ENCODE data around the gene MECP2.

Gene MECP2

DNA sequence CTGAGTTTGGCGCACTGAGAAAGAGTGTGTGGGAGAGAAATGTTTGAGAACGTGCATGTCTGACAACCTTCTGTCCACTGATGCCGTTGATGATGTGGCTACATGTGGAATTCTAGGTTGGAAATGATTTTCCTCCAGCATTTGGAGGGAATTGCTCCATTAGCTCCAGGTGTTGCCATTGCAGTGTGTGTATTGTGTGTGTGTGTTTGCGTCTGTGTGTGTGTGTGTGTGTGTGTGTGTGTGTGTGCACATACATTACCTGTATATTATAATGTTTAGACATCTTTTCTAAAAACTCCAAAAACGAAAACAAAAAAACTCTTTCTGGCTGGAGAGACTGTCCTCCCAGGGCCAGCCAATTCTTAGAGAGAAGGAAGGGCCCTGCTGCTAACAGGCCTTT is 18.2 kb upstream of the MECP2 start:
- DNase-seq (ENCODE audit: low read depth) = no peak

DNA sequence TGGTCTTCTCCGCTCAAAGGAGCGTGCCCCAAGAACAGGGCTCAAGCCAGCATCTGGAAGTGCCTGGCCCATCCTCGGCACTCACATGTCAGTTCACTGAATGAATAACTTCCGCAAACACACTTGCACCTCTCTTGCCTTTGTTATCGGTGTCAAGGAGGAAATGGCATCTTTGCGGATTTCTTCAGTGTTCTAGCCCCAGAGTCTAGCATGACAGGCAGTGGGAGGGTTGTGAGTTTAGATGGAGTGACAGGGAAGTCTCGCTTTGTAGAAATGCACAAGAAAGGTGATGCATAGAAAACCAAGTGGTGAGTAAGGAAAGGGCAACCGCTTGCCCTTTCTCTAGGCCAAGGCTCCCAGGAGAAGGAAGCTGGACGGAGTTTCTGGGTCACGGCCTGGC is 17.6 kb upstream of the MECP2 start:
- DNase-seq (ENCODE audit: low read depth) = no peak

DNA sequence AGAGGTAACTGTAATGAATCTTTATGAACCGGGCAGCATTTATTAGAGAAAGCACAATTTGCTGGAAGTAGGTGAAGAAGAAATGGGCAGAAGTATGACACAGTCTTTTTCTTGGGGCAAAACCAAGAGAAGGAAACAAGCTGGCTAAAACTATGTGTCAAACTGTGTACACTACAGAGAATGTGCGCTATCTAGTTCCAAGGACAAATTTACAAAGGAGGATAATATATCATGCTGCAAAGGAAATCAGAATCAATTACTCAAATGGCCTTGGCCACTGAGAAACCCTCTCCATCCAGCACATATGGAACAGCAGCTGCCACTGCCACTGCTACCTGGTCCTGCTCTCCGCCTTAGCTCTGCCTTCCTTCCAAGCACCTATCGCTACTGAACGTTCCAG is 17.1 kb upstream of the MECP2 start:
- no peak for DNase-seq (ENCODE audit: low read depth)

DNA sequence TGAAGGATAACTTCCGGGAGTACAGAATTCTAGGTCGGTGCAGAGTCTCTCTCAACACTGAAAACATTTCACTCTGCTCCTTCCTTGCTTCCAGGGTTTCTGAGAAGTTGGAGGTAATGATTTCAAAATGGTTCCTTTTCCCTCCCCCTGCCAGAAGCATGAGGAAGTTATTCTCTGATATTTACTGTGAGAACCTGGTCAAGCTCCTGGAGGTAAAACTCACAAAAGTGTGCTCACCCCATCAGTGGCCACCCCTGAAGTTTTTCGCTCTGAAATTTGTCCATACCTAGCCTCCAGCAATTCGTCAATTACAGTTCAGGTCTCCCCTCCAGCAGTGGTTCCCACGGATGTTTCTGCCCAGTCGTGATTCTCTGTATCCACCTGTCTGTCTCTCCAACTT is 16.2 kb upstream of the MECP2 start:
- no peak for DNase-seq (ENCODE audit: low read depth)

DNA sequence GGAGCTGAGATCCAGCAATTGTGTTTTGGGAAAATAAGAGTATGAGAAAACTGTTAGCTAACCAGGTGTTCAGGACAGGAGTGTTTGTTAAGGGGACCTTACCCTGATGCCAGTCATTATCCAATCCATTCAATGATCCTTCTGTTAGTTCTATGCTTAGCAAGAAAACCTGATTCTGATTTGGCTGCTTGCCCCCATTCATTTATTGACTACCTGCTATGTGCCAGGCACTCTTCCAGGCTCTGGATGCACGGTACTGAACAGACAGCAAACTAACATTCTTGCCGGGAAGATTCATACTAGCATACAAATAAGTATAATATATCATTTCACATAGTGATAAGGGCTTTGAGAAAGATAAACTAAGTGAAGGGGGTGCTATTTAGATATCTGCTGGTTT is 1.0 kb upstream of the MECP2 start:
- no peak for DNase-seq (ENCODE audit: low read depth)

DNA sequence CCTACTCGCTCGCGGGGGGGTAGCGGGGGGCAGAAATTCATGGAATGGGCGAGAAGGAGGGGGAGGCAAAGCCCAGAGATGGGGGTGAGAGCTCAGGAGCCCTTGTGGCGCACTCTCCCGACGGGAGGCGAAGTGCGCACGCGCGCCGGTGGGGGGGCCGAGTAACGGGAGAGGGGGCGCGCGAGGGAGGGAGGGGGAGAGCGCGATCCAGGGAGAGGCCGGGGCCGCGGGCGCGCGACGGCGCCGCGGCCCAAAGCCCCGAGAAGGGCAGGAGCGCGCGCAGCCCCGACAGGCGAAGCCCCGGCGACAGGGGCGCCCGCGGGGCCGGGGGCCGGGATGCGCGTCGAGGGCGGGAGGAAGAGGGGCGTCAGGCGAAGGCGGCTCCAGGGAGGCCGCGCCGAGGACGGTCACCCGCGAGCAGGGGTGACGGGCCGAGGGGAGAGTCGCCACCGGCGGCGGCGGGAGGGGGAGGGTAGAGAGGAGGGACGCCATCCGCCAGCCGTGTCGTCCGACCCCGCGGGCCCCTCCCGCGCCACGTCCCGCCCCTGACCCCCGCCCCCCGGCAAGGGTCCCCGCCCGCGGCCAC is 421 bp downstream of the MECP2 start:
- DNase-seq (ENCODE audit: low read depth) = peak; percentile 52

DNA sequence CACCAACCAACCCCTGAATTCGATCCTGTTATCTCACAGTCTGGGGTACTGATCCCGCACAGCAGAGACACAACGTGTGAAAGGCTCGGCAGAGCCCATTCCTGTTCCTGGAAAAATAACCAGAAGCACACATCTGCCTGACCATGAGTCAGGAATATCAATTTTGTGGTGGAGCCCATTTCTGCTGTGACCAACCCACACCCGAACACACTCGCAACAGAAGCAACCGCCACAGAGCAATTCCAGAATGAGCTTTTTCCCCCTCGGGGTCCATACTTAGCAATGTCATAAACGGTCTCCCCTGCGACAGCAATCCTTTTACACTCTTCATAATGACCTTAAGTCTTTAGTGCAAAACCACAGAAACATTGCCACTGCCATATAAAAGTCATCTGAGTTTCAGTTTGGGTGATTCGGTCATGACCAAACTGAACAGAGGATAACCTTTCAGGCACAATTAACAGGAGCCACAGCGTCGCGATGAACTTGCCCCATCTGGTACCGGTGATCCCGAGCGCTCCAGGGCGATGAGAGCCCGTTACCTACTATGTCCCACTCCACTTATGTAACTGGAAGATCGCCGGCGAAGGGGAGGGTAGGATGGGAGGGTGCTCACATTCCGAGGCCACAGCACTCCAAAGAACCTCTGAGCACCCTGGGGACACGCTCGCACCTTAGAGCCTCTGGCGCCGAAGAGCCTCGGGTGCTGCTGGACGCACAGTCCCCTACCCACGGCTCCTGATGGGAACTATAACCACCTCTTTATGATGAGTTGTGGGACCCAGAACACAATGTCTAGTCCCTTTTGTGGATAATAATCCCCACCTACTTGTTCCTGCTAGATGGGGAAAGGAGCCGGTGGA is 1.1 kb downstream of the MECP2 start:
- no peak for DNase-seq (ENCODE audit: low read depth)

DNA sequence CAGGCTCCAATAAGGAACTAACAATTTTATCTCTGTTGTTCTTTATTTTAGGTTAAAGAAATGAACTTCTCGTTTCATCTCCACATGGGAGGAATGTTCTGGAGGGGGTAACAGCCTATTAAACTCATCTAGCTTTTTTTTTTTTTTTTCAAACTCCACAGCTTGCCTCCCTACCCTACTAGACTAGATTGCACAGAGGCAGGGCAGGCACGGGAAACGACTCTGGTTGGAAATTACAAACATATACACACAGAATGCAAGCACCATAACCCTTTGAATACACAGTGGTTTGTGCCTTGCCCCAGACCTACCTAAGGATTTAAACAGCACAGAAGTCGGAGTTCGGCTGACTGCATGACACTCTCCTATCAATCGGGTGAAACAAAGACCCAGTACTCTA is 2.7 kb downstream of the MECP2 start:
- no peak for DNase-seq (ENCODE audit: low read depth)

DNA sequence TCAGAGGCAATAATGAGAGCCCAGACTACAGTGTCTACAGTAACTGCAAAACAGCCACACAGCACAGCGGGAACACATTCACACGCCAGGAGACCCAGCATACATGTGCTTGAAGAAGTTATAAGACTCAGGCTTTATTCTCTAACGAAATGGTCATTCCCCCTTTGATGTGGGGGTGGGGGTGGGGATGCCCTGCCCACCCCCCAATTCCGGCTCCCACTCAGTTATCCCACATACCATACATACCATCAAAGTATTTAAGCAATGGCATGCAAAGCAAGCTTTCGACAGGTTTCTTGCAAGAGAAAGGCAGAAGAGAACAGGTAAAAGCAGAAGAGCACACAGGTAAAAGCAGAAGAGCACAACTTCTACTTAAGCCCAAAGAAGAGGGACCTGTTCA is 3.6 kb downstream of the MECP2 start:
- no peak for DNase-seq (ENCODE audit: low read depth)

DNA sequence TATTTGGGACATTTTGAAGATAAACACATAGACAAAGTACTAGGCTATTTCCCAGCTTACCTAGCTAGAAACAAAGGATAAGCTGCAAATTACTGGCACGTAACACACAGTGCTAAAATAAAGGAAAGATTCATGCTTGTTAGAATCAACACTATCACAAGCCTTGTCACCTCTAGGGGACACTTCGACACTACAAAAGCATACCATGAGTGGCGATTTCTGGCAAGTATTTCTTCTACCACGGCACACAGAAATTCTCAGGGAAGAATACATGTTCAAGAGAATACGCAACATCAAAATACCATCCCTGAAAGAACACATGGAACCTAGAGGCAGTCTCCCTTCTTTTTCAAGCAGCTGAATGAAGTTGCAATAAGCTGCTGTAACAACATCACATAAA is 5.1 kb downstream of the MECP2 start:
- DNase-seq (ENCODE audit: low read depth) = no peak

DNA sequence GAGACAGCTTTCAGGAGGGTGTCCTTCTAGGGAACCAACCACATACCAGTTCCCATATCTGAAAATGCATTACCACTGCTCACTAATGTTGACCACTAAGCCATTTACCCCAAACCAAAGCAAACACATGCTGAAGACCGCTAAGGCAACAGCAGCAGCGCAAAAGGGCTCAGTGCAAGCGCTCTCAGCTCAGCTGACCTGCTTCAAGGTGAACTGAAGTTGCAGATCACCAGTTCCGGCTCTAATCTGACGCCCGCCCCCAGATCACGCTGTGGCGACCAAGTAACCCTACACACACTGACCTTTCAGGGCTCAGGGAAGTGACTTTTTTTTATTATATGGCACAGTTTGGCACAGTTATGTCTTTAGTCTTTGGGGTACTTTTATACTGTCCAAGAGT is 5.8 kb downstream of the MECP2 start:
- DNase-seq (ENCODE audit: low read depth) = no peak

DNA sequence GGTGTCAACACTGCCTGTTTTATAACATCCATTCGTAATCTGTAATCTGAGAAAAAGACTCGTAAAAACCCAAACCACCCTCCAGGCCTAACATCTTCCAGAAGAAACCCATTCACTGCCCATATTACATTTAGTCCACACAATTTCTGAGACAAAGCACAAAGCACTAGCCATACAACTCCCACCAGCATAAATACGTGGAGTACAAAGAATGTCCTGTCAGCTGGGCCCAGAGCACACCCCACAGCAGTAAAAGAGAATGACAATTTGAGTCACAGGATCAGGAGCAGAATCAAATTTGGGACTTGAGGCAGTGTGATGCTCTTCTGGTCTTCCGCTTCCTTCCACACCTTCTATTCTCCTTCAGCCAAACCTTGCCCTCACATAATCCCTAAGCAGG is 6.8 kb downstream of the MECP2 start:
- no peak for DNase-seq (ENCODE audit: low read depth)

DNA sequence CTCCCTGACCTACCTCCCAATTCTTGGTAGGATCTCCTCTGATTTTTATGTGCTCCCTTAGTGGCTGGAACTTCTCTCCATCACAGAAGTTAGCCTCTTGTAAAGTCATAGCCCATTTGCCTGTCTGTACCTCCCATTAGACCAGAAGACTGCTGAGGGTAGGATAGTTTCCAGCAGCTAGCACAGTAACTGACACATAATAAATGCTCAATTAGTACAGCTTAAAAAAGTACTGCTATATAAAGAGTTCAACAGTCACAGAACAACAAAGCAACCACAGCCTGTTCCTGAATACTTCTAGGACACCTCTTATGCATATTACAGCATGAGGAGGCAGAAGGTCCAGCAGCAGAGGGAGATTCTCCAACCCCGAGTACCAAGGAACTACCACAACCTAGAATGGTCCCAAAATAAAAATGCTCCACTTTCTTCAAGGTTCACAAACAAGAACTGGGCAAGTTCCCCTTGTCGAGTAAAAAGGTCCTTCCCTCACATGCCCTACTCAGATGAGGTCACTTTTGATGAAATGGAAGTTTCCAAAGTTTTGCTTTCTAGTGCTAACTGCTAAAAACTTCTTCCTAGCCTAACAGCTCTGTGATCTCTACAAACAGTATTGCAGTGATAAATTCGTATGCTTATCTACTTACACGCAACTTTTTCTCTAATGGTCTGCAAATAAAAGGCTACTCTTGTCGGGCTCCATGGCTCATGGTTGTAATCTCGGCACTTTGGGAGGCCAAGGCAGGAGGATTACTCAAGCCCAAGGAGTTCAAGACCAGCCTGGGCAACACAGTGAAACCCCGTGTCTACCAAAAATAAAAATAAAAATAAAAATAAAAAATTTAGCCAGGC is 12.8 kb downstream of the MECP2 start:
- DNase-seq (ENCODE audit: low read depth) = no peak

DNA sequence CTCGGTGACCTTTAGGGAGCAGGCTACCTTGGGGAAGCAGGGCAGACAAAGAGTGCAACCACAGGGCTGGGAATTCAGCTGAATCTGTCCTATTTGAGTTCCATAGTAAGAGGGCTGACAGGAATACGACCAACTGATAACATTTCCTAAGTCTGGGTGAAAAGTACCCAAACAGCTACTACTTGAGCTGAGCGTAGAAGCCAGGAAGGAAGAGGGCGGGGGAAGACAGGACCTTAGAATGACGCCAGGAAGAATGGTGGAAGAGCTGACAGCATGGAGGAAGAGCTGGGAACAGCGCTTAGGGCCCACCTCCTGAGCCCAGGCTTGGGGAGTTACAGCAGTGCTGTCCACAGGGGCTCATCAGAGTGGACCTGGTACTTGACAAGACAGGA is 14.4 kb downstream of the MECP2 start:
- no peak for DNase-seq (ENCODE audit: low read depth)

DNA sequence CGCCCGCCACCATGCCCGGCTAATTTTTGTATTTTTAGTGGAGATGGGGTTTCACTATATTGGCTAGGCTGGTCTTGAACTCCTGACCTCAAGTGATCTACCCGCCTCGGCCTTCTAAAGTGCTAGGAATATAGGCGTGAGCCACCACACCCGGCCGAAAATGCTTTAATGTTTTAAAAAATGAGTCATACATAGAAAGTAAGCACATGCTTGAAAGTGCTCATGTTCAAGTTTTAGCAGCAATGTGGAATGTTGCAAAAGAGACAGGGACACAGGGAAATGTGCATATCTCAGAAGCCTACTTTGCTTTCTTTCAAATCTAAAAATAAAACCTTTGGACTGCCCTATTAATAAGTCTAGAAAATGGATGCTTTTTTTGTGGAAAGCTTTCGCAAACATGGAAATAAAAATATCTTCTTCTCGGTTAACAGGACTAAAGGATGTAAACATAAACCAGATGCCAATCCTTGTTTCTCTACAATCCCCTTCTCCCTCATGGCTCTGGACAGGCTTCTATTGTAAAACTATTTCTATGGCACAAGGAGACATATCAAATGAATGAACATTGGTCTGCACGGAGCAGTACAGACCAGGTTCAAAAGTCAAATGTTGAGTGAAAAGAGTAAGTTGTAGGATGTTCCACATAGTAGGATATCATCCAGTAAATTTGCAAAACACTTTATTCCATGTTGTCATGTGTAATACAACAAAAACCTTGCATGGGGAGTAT is 15.0 kb downstream of the MECP2 start:
- DNase-seq (ENCODE audit: low read depth) = no peak

DNA sequence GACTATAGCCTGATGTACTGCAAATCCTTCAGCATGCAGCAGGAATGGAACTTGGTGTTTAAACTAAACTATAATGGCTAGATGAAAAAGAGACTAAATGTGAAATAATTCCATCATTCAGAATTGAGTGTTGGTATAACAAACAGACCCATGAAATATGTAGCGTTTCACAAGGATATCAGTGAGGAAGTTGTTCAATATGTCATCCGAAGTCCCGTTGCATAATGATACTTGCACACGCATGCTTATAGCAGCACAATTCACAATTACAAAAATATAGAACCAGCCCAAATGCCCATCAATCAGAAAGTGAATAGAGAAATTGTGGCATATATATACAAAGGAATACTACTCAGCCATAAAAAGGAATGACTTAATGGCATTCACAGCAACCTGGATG is 20.4 kb downstream of the MECP2 start:
- no peak for DNase-seq (ENCODE audit: low read depth)

DNA sequence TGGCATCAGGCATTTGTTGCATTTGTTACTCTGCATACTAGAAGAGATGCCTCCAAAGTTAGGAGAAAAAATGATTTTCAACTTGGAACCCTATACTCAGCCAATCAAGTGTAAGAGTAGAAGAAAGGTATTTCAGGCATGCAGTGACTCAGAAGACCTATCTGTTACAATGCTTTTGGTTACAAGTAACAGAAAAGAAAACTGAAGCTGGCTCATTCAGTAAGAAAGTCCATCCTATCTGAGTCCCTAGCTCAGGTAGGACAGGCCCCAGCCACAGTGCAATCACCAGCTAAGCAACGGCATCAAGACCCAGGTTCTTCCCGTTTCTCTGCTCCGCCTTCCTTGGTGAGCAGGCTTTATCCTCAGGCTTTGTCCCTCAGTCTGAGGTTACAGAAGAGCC is 23.3 kb downstream of the MECP2 start:
- DNase-seq (ENCODE audit: low read depth) = no peak

DNA sequence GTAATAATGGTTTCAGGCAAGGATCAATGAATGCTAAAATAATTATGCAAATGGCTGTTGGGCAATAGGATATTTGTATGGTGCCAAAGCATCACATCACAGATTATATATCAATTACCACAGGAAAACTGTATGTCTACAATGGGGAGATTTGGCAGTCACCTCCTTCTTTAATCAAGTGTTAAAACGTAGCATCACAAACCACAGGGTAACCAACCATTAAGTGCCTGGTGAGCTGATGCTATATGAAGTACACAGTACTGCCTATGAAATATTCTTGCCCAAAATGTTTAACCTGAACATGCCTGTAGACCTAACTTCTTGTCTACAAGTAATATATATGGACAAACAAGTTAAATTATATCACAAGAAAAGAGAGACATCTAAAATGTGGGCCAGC is 25.3 kb downstream of the MECP2 start:
- no peak for DNase-seq (ENCODE audit: low read depth)

DNA sequence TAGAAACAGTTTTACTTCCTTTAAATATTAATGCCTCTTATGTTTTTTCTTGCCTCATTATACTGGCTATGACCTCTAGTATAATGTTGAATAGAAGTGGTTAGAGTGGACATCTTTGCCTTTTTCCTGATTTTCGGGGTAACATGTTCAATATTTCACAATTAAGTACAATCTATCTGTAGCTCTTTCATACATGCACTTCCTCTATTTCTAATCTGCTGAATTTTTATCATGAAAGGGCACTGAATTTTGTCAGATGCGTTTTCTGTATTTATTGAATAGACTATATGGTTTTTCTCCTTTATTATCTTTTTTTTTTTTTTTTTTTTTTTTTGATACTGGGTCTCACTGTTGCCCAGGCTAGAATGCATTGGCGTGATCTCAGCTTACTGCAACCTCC is 29.0 kb downstream of the MECP2 start:
- no peak for DNase-seq (ENCODE audit: low read depth)

DNA sequence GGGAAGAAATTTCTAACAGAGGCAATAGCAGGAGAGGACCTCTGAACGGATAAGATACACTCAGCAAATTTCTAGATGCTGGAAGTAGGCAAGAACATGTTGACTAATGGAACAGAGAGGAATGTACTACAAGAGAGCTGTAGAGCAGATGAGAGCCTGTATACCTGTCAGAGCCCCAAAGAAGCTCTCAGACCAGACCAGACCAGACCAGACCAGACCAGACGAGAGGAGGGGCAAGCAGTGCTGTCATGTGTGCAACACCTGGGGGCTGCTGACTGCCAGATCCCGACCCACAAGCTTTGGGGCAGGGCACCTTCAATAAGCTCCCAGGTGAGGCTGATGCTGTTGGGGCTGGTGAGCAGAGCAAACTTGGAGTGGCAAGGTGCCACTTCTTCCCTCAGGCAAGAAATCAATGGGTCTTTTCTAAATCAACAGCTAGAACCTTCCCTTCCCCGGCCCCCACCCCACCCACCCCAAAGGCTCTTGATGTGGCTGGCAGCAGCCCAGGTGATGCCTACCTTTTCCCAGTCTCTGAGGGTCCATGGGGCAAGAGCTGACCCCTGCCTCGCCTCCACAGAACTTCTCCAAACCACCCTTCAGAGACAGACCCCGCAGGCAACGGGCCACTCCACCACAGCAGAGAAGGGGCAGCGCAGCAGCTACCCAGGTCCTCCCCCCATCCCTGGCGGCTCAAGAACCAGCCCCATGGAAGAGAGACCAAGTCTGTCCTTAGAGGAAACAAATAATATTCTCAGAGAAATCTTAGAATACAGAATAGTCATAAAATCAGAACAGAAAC is 32.7 kb downstream of the MECP2 start:
- DNase-seq (ENCODE audit: low read depth) = no peak

DNA sequence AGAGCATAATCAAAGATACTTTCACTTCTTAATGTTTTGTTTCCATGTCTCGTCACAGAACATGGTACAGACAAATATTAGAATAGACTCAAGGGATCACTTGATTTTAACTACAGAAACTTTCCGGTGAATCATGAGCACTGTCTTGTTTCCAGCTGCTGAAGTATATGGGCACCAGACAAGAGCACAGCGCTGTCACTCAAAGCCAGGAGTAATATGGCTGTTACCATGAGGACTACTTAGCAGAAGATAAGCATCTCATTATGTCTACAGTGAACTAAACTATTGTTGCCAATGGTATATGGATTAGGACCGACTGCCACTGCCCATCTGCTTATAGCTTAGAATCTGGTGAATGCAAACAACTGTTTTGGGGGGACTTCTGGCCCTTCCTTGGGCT is 34.3 kb downstream of the MECP2 start:
- DNase-seq (ENCODE audit: low read depth) = no peak

DNA sequence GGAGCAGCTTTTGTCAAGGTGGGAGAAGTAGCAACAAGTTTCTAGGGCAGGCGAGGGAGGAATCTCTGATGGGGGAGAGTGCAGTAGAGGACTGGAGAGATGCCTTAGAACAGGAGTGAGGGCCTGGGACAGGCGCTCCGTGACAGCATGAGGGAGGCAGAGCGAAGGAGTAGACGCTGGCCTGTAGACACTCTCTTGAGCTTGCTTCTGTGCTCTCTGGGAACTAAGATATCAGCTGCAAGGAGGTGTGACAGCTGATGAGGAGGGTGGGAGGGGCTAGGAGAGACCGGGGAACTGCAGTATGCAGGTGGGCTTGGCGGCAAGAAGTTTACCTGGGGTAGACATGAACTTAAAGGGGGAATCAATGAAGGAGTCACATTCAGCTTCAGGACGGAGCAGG is 35.7 kb downstream of the MECP2 start:
- DNase-seq (ENCODE audit: low read depth) = no peak

Data from stimulated activated CD8-positive, alpha-beta memory T cell treated with anti-CD3 and anti-CD28 coated beads, Interleukin-4, amount 100 ng/mL, for 24 hours (primary cell).